ENCODE results near the gene SPAG6.
"Not testable (repeated sequence)": the region's sequence is repeated elsewhere in the genome, so short reads cannot be mapped to it uniquely, and the experiment has no call there.

SPAG6 gene

DNA sequence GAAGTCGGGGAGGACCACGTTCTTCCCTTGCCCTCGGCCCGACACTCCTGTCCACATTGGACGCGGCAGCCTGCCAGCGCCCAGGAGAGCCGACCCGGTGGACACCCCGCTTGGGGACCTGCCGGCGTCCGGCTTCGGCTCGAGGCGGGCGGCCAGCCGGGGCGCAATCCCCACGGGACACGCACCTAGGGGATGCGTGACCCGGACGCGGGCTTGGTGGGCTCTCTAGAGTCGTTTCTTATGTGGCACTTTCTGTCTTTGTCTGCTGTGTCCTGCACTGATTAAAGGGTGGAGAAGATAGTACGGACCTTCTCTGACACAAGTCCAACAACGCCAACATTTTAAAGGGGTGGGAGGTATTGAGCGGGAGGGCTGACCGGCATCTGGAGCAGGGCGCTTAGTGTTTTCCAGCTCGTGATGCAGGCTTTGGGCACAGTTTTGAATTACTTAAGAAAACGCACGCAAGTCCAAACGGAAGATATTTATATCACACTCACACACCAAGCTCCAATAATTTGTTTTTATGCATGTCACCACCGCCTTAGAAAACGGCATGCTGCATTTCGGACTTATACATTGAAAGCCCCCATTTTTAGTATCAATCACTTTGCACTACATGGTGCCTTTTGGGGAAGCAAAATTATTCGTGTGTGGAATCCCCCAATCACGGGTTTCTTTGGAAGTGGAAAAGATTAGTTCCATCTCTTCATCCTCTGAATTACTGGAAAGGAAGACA is 3.9 kb upstream of the SPAG6 start:
- DNase-seq (ENCODE audit: extremely low read depth in 1 of 2, low read depth in 1 of 2), result no peak

DNA sequence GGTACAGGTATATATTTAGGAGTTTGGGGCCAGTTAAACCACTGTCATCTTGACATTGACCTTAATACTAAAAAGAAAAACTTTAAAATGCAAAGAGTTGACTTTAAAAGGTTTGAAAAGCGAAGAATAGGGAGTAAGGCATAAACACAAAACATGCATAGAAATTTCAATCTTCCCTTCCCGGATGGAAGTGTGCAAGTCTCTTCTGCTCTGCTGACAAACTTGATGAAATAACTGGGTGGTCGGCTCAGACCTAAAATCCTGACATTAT is 3.4 kb upstream of the SPAG6 start:
- DNase-seq (ENCODE audit: extremely low read depth in 1 of 2, low read depth in 1 of 2), result no peak

DNA sequence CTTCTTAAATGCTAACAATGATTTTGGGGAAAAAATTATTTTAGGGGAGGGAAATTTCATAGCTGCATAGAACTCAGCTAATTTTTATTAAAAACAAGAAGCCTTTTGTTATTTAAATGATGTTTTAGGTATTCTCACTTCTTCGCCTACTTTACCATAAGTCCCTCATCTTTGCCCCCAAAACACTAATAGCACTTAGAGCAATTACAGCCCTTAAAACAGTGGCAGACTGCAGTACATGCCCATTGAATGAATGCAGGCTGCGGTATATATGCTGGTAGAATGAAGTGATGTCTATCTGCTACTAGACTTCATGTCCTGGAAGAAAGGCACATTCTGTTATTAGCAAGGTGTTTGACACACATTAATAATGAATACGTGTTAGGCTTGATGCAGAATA is 2.9 kb upstream of the SPAG6 start:
- no peak for DNase-seq (ENCODE audit: extremely low read depth in 1 of 2, low read depth in 1 of 2)

DNA sequence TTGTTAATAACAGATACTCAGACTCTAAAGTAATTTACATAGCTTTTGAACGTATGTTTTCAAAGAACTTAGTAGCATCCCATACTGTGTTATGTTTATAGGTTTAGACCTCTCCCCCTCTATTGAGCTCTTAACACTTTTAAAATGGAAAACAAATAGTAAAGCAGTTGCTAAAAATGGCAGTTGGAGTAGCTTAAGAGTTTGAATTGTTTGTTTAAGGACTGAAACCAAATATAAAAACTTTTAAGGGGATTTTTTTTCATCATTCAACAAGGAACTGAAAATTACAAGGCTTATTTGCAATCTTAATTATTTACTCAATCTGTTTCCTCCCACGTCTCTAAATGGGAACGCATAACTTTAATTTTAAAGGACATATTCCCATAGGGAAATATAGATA is 1.6 kb upstream of the SPAG6 start:
- no peak for DNase-seq (ENCODE audit: extremely low read depth in 1 of 2, low read depth in 1 of 2)

DNA sequence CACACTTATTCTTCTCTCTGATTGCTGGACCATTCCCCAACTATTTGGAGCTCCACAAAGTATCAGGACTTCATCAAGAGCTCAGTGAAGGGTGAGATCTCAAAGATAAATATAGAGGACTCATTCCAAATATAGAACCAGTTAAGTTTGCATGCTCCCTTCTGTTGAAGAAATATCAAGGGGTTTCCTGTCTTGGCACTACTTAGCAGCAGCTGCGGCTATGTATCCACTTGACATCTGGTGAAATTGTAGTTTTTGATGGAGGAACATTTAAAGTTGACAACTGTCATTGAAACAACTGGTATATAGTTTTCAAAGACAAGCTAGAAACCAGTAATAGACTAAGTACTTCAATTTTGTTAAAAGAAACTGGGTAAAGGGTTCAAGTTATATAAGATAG is 1.0 kb upstream of the SPAG6 start:
- no peak for DNase-seq (ENCODE audit: extremely low read depth in 1 of 2, low read depth in 1 of 2)

DNA sequence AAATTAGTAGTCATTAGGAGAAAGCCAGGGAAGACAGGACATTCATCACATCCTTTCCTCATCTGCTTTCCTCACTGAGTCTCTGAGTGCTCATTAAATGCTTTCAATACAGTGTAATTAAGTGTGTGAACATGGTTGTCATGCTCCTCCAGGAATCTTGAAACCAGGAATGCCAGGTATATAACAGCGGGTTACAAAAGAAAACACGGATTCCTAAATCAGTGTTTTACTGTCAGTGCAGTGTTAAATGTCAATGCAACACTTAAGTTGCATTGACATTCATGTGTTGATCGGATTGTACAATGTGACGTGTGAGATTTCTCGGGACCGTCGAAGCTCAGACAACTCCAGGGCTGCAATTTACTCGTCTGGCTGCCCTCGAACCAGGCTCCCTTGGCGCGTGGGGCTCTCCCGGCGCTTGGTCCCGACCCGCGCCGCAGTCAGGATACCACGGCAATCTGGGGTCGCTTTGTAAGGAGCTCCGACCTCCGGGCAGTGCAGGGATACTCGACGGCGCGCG is 455 bp upstream of the SPAG6 start:
- DNase-seq (ENCODE audit: extremely low read depth in 1 of 2, low read depth in 1 of 2), result no peak

DNA sequence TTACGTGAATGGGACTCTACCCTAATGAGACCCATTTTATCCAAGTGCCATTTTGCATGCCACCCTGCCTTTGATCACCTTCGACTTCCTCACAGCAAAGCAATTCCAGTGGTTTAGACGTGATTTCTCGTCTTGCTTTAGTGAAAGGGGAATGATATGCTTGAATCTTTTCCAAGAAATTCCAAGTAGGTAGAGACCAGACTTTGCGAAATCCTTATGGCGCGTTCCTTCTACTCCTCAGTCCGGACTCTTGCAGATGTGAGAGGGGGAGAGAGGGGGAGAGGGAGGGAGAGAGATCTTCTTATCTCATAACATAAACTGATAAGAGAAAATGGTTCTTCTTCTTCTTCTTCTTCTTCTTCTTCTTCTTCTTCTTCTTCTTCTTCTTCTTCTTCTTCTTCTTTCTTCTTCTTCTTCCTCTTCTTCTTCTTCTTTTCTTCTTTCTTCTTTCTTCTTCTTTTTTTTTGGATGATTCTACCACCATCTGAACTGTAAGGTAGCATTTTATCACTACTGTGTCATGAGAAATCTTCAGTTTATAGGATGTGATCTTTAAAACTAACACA is 883 bp downstream of the SPAG6 start:
- DNase-seq (ENCODE audit: extremely low read depth in 1 of 2, low read depth in 1 of 2), result no peak

DNA sequence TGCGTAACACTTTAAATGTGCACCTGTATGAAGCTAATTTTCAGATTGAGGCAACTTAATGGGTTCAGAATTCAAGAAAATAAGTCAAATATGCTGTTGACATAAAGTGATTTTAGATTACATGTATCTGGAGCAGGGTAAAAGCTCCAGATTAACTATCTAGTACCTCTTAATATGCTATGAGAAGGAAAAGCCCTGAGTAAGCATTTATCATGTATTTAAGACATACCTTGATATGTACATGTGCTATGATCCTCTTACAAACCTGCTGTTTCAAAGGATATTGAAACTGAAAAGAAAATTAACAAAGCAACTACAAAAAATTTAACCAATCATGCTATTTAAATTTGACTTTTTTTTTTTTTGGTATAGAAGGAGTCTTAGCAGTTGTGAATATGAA is 4.5 kb downstream of the SPAG6 start:
- no peak for DNase-seq (ENCODE audit: extremely low read depth in 1 of 2, low read depth in 1 of 2)

DNA sequence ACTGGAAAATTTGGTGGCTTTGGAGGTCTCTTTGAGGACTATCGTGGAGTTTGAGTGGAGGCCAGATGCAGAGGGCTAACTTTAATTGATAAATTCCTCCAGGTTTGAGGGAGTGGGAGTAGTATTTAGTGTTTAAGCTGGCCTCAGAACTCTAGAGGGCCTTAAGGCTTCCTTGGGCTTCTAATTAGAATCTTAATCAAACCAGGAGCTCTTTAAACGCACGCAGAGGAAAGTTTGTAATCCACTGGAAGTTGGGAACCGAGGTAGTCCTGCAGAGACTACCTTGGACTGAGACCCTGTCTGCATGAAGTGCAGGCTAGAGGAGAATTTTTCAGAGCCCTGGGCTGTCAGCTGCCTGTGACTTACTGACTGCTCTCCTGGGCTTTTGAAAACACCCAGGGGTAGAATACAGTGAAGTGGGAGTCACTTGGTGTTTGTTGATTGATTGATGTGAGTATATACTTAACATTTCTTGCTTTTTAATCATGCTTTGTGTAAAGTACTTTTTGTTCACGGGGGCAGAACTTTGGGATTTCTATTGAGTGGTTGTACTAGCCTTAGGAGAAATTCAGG is 5.9 kb downstream of the SPAG6 start:
- DNase-seq (ENCODE audit: extremely low read depth in 1 of 2, low read depth in 1 of 2), result no peak

DNA sequence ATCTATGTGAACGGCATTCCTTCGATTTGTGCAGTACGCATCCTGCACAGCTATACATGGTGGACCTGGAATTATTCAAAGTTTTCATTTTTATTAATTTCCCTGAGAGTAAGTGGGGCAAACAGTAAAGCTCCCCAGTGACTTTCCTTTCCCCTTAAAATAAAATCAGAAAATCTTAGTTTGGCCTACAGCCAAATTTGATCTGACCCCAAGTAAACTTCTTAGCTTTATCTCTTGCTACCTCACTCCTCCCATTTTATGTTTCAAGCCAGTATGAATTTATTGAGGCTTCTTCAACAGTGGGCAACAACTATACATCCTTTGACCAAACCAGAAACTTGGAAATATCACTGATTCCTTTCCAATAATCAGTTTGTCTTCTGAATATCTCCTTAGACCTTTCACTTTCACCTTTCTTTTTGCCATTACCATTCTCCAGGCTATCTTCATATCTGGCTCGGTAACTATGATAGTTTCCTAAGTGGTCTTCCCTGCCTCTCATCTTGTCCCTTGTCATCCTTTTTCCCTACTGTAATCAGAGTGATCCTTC is 11.1 kb downstream of the SPAG6 start:
- no peak for DNase-seq (ENCODE audit: extremely low read depth in 1 of 2, low read depth in 1 of 2)

DNA sequence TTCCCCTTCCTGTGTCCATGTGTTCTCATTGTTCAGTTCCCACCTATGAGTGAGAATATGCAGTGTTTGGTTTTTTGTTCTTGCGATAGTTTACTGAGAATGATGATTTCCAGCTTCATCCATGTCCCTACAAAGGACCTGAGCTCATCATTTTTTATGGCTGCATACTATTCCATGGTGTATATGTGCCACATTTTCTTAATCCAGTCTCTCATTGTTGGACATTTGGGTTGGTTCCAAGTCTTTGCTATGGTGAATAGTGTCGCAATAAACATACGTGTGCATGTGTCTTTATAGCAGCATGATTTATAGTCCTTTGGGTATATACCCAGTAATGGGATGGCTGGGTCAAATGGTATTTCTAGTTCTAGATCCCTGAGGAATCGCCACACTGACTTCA is 12.5 kb downstream of the SPAG6 start:
- DNase-seq (ENCODE audit: extremely low read depth in 1 of 2, low read depth in 1 of 2), result not testable (repeated sequence)

DNA sequence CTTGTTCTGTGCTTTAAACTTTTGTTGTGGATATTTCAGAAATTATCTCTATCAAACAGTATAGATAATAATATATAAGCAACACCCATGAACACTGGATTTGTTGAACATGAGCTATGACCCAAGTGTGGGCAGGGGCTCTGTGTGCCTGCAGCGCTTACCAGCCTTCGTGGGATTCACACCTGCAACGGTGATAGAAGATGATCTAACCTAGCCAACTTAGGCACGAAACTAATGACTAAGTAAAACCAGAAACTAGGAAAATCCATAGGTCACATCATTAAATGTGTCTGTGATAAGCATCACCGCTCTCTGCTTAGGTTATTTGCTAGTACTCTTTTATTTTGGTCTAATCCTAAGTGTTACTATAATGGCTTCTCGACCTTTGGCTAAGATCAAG is 18.0 kb downstream of the SPAG6 start:
- DNase-seq (ENCODE audit: extremely low read depth in 1 of 2, low read depth in 1 of 2), result peak in 1 of 2 donors; percentile 32

DNA sequence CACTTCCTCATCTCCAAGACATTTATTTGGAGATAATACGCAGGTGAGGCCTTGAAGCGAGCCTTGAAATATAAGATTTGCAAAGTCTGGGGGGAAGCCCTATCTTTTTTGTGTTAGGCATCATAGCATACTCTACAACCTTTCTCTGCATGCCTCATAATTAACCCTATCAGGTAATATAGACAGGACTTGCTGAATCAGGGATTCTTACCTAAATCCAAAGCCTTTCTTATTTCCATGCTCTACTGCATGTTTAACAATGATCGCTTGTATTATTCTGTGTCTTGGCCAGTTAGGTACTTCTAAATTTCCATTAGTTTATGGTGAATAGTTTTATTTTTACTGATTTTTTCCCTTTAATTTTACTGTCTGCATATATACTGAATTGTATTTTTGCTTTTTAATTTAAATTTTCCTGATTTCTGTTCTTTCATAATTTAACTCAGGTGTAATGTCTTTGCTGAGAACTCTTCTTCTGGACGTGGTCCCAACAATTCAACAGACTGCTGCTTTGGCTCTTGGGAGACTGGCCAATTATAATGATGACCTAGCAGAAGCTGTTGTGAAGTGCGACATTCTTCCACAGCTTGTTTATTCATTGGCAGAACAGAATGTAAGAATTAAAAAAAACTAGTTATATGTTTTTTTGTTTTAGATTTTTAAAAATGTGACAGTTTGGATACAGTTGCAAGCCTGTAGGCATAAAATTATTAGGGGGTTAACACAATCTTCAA is 19.3 kb downstream of the SPAG6 start:
- DNase-seq (ENCODE audit: extremely low read depth in 1 of 2, low read depth in 1 of 2), result no peak

DNA sequence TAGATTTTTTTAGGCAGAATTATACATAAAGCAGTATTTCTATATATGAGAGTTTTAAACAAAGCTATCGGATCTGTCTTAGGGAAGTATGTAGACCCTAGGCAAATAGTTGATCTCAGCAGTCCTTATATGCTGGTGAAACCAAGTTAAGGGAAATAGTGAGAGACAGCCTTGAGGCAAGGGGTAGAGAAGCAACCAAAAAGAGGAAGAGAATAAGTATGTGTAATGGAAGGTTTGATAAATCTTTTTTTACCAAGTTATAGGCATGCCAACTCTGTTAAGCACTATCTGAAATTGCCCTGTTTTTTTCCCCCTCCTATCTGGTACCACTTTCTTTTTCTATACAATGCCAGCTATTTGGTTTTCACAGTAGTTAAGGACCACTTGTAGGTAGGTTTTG is 19.9 kb downstream of the SPAG6 start:
- DNase-seq (ENCODE audit: extremely low read depth in 1 of 2, low read depth in 1 of 2), result no peak

DNA sequence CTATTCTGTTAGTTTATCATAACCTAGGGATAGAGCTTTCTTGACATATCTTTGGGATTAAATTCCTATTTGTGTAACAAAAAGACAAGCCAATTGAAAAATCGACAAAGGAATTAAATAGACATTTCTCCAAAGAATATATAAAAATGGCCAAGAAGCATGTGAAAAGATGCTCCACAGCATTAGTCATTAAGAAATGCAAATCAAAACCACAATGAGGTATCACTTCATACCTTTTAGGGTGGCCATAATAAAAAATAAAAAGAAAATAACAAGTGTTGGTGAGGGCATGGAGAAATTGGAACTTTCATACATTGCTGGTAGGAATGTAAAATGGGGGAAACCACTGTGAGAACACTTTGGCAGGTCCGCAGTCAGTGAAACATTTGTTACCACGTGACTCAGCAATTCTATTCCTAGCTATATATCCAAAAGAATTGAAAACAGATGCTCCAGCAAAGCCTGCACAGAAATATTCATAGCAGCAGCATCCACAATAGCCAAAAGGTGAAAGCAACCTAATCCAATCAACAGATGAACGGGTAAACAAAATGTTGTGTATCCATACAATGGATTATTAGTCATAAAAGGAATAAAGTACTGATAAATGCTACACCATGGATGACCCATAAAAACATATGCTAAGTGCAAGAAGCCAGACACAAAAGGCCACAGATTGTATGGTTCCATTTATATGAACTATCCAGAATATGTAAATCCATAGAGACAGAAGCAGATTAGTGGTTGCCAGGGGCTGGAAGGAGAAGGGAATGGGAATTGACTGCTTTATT is 20.5 kb downstream of the SPAG6 start:
- no peak for DNase-seq (ENCODE audit: extremely low read depth in 1 of 2, low read depth in 1 of 2)

DNA sequence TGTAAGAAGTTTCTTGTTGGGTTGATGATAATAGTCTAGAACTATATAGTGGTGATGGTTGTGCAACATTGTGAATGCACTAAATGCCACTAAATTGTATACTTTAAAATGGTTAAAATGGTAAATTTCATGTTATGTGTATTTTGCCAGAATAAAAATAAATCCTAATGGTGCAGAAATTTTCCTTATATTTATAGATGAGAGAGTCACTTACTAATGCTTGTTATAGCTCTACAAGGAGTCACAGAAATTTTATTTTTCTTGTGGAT is 21.1 kb downstream of the SPAG6 start:
- no peak for DNase-seq (ENCODE audit: extremely low read depth in 1 of 2, low read depth in 1 of 2)

DNA sequence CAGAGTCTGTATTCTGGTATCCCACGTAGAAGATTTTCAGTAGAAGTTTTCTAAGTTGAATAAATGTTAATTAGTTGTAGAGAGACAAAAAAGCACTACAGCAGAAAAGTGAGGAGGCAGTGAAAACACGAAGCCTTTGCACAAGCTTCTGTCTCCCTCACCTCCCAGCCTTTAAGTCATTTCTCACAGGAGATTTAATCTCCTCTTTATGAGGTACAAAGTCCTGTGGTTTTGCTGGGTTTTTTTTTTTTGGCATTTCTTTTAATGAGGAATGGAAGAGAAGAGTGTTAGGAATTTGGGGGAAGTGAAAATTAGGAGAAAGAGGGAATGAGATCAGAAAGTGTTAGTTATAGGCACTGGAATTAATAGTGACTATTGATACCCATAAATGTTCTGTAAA is 21.5 kb downstream of the SPAG6 start:
- no peak for DNase-seq (ENCODE audit: extremely low read depth in 1 of 2, low read depth in 1 of 2)

DNA sequence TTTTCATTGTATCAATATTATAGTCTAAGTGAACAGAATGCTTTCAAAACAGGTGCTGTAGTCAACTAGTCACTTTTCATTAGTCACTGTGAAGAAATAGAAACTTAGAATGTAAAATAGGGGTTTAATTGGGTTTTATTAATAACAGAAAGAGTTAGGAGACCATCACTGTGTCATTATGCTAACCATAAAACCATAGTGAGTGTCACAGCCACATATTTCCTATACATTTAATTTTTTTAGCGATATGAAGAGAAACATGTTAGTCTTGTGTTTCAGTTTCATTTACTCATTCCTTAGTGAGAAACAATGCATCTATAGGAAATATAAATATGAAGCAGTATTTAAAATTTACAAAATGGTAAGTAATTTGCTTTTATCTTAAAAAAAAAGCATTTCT is 22.2 kb downstream of the SPAG6 start:
- DNase-seq (ENCODE audit: extremely low read depth in 1 of 2, low read depth in 1 of 2), result no peak

DNA sequence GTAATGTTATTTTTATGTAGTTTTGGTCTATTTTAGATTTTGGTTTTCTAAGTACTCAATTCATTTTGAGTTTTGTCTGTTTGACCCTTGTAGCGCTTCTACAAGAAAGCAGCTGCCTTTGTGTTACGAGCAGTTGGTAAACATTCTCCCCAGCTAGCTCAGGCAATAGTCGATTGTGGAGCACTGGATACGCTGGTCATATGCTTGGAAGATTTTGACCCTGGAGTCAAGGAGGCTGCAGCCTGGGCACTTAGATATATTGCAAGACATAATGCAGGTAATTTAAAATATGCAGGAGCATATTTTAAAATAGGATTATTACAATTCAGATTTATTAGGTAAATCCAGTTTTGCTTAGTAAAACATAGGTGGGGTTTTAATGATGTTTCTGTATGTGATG is 23.1 kb downstream of the SPAG6 start:
- no peak for DNase-seq (ENCODE audit: extremely low read depth in 1 of 2, low read depth in 1 of 2)

DNA sequence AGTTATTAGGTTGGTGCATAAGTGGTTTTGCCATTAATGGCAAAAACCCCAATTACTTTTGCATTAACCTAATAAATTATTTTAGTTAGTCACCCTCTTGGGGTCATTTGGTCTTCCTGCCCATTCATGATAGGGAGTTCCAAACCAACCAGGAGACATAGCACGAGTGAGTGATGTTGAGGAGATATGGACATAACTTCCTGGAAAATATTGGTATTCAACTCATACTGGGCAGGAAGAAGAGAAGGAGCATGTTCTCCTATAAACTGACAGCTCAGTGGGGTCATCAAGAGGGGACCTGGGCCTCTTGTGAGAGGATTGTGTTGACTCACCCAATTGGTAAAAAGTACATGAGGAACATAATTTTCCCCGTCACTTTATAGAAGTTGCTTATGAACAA is 23.7 kb downstream of the SPAG6 start:
- DNase-seq (ENCODE audit: extremely low read depth in 1 of 2, low read depth in 1 of 2), result no peak

DNA sequence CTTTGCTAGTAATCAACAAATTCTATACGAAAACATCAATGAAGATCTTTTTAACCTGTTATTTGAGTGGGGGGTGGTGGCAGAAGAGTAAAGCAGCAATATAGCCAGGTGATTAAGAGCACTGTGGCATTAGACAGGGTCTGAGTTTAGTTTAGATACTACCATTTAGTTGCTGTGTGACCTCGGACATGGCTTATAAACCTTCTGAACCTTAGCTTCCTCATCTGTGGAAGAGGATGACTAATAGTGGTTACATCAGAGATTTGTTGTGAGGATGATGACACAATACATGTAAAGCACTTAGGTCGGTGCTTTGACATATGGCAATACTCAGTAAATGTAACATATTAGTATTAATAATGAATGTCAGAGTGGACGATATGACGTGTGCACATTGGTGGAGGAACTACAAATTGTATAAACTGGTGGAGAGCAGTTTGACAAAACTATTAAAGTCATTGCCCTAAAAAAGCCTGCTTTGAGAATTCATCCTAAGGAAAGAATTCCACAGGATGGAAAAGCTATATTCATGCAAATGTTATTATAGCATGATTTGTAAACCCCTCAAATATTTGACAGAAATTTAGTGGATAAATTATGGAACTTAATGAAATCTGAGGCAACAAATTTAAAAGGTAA is 24.3 kb downstream of the SPAG6 start:
- no peak for DNase-seq (ENCODE audit: extremely low read depth in 1 of 2, low read depth in 1 of 2)
